Kidney (tissue), 14 donors: ENCODE data around the gene CPXM2. TPM values are rescaled to one million over a fixed set of nuclear protein-coding genes. Genes with fewer than 3 reads are reported as not detected.

Experiments used
- DNase-seq, 5 donors: peaks; one replicate each; pipeline ENCODE4 v3.0.0-alpha.2; 2013 to 2020
- FAIRE-seq: peaks from 2 replicates; lab custom pipeline; 2012; peaks lifted over from hg19 to GRCh38; lab: Jason Lieb, UNC
- H3K27ac ChIP-seq, 2 donors: one replicate each; pipeline ENCODE4 v1.7.0; 2013; ENCODE audit warnings: low read depth in 2 of 2, low read length in 2 of 2, inconsistent platforms in 1 of 2
- H3K27me3 ChIP-seq: one replicate; pipeline ENCODE4 v1.7.1; 2013; ENCODE audit warnings: low read length, inconsistent platforms; ENCODE audit not compliant: control insufficient read depth, insufficient read depth
- H3K36me3 ChIP-seq, 3 donors: one replicate each; pipeline versions ENCODE4 v1.7.0 to v1.7.1; 2013; ENCODE audit warnings: low read length in 3 of 3, control low read depth in 1 of 3, inconsistent platforms in 1 of 3; ENCODE audit not compliant: insufficient read depth in 3 of 3, control insufficient read depth in 2 of 3
- H3K4me1 ChIP-seq, 3 donors: one replicate each; pipeline versions ENCODE4 v1.7.0 to v1.7.1; 2013; ENCODE audit warnings: low read length in 3 of 3, inconsistent platforms in 1 of 3, low read depth in 1 of 3; ENCODE audit not compliant: control insufficient read depth in 2 of 3, insufficient read depth in 2 of 3
- H3K4me3 ChIP-seq, 3 donors: one replicate each; pipeline versions ENCODE4 v1.7.0 to v1.8.1; 2013; ENCODE audit warnings: low read length in 3 of 3, control low read depth in 1 of 3, inconsistent platforms in 1 of 3
- H3K9ac ChIP-seq, 3 donors: one replicate each; pipeline versions ENCODE4 v1.7.0 to v1.7.1; 2013; ENCODE audit warnings: low read length in 3 of 3, control low read depth in 1 of 3, inconsistent platforms in 1 of 3
- H3K9me3 ChIP-seq, 3 donors: one replicate each; pipeline versions ENCODE4 v1.7.0 to v1.7.1; 2013; ENCODE audit warnings: low read length in 3 of 3, control low read depth in 1 of 3, inconsistent platforms in 1 of 3; ENCODE audit not compliant: control insufficient read depth in 2 of 3, insufficient read depth in 1 of 3
- CTCF ChIP-seq: IDR thresholded peaks from 3 replicates; pipeline ENCODE4 v1.5.1; 2012; ENCODE audit warnings: mild to moderate bottlenecking, moderate library complexity, borderline replicate concordance; ENCODE audit not compliant: insufficient read depth; ENCODE audit errors: extremely low read depth
- intact Hi-C: fragments of 100-400 bp; cut with DNase I; formaldehyde crosslinking; loops from one replicate; pipeline ENCODE4 v1.11.1; 2022
- polyA plus RNA-seq: library from polyadenylated mRNA; stranded (reverse); fragments of 350-450 nt; fragmentation: Illumina TruSeq; extraction: RNeasy Lipid Tissue Mini Kit (QIAGEN cat#74804); gene quantifications from one replicate; pipeline ENCODE4 v1.2.3, GENCODE V29; 2014; ENCODE audit warnings: low read depth, low replicate concordance; ENCODE audit not compliant: insufficient read depth
- total RNA-seq: library from RNA; stranded (reverse); fragmentation: NEBNext Ultra II Directional; extraction: Animal tissue kit (Norgen Biotek cat#: 25700); gene quantifications from one replicate; pipeline ENCODE4 v1.2.1, GENCODE V29; 2021
- donor health status: control.
- donor health status: control.
- donor health status: control.
- donor health status: control.
- donor health status: control.
- donor health status: DM: yes; HTN: yes; CAD: no.
- donor health status: Normal renal cell carcinoma (clear cell type).

CPXM2 gene
- total and polyA plus RNA-seq, 2 donors from 2014 or later, result 18.1 to 18.5 TPM

- DNase-seq (no peak), FAIRE-seq (no peak)
- intact Hi-C loops, result no loop called here
- no peaks in the 10 kb centered on the region for H3K36me3 ChIP-seq
- no peak for TF ChIP-seq CTCF
- no peaks in the 10 kb centered on the region for H3K4me1 ChIP-seq
- H3K9ac ChIP-seq, result no peak overlapping the region
- no peak overlapping the region for H3K4me3 ChIP-seq
- H3K9me3 ChIP-seq, result no peaks in the 10 kb centered on the region
- no peak overlapping the region for H3K27ac ChIP-seq
- H3K27me3 ChIP-seq, result no peaks in the 10 kb centered on the region
Observed at GRCh38 chr10:123744224-123744536, 147.4 kb downstream of the CPXM2 start.

GRCh38 chr10:123743441-123744223, 148.0 kb downstream of the CPXM2 start:
- Histone ChIP-seq H3K4me1 (no peaks in the 10 kb centered on the region), H3K9ac (no peak overlapping the region), H3K27me3 (no peaks in the 10 kb centered on the region), H3K9me3 (no peaks in the 10 kb centered on the region), H3K36me3 (no peaks in the 10 kb centered on the region), H3K4me3 (no peak overlapping the region), H3K27ac (no peak overlapping the region)
- intact Hi-C loops, result no loop called here
- no peak for TF ChIP-seq CTCF
- DNase-seq (no peak), FAIRE-seq (no peak)

- FAIRE-seq, result no peak
- no peaks in the 10 kb centered on the region for H3K9me3 ChIP-seq
- no peaks in the 10 kb centered on the region for H3K27me3 ChIP-seq
- H3K4me3 ChIP-seq, result no peak overlapping the region
- no peaks in the 10 kb centered on the region for H3K4me1 ChIP-seq
- H3K36me3 ChIP-seq, result no peaks in the 10 kb centered on the region
- TF ChIP-seq CTCF, result no peak
- no peak for DNase-seq
- no peak overlapping the region for H3K27ac ChIP-seq
- H3K9ac ChIP-seq, result no peak overlapping the region
- intact Hi-C loops, result no loop called here
Observed at GRCh38 chr10:123742751-123743440, 148.7 kb downstream of the CPXM2 start.
